AG04450 (cell line): ENCODE results near the gene KCNIP4. TPM values are rescaled to one million over a fixed set of nuclear protein-coding genes. Genes with fewer than 3 reads are reported as not detected.

Experiments
- CTCF ChIA-PET: fragments of 300-600, 350-600 bp; formaldehyde crosslinking; extraction: SDS; loops from one replicate; lab custom pipeline; 2022; ENCODE audit warnings: antibody characterized with exemption, inconsistent platforms; lab: Charles Lee
- POLR2A ChIA-PET: fragments of 350-600 bp; formaldehyde crosslinking; extraction: SDS; loops from one replicate; lab custom pipeline; 2021; ENCODE audit warnings: antibody characterized with exemption, inconsistent platforms; lab: Yijun Ruan, JAX
- DNase-seq: peaks from one replicate; pipeline ENCODE4 v3.0.0-alpha.2; 2011; ENCODE audit warnings: low read depth, low spot score
- H3K27ac ChIP-seq: one replicate; pipeline ENCODE4 v1.5.1; 2012; ENCODE audit warnings: low read depth, low read length, control low read depth
- H3K27me3 ChIP-seq: one replicate; pipeline ENCODE4 v1.6.0; 2012; ENCODE audit warnings: low read length; ENCODE audit not compliant: control insufficient read depth, insufficient read depth
- H3K4me3 ChIP-seq: 2 replicates; pipeline ENCODE4 v1.5.1; 2011; ENCODE audit warnings: mild to moderate bottlenecking, low read depth, low read length, control low read depth
- H3K9me3 ChIP-seq: 2 replicates; pipeline ENCODE4 v1.5.1; 2012; ENCODE audit warnings: low read length; ENCODE audit not compliant: control insufficient read depth, insufficient read depth
- polyA plus RNA-seq: library from polyadenylated mRNA; depleted of rRNA; stranded (reverse); fragments of >200 nt; gene quantifications from 2 replicates; pipeline ENCODE4 v1.2.3, GENCODE V29; 2011
- TF ChIP-seq, protein P1 (sequence below): IDR thresholded peaks from 2 replicates; pipeline ENCODE4 v1.5.1; 2011; ENCODE audit warnings: low read depth, low read length, control low read depth, inconsistent platforms

KCNIP4 gene
- polyA plus RNA-seq, 1 experiment = not detected

DNA sequence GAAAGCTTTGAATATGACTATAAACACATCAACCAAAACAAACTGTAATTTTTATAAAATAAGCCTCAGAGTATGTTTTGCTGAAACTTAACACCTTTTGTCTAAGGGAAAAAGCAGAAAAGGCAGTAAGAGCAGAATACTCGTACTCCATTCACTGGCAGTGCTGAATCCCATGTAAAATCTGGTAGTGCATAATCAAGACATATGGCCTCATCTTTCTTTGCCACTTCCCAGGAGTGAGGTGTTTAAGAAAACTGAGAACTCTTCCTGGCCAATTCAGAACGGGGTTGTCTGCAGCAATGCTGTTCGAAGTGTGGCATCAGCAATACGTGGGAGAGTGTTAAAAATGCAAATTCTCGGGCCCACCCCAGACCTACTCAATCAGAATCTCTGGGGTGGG lies 946.3 kb downstream of the KCNIP4 start:
- no peak overlapping the region for H3K4me3 ChIP-seq
- ChIA-PET CTCF (no interaction called here), POLR2A (no interaction called here)
- peaks cover 6% of the 10 kb centered on the region; the same call in 1 of the 2 replicates for H3K9me3 ChIP-seq
- H3K27ac ChIP-seq = no peak overlapping the region
- no peak for DNase-seq
- H3K27me3 ChIP-seq = no peaks in the 10 kb centered on the region
- TF ChIP-seq, protein P1, sequence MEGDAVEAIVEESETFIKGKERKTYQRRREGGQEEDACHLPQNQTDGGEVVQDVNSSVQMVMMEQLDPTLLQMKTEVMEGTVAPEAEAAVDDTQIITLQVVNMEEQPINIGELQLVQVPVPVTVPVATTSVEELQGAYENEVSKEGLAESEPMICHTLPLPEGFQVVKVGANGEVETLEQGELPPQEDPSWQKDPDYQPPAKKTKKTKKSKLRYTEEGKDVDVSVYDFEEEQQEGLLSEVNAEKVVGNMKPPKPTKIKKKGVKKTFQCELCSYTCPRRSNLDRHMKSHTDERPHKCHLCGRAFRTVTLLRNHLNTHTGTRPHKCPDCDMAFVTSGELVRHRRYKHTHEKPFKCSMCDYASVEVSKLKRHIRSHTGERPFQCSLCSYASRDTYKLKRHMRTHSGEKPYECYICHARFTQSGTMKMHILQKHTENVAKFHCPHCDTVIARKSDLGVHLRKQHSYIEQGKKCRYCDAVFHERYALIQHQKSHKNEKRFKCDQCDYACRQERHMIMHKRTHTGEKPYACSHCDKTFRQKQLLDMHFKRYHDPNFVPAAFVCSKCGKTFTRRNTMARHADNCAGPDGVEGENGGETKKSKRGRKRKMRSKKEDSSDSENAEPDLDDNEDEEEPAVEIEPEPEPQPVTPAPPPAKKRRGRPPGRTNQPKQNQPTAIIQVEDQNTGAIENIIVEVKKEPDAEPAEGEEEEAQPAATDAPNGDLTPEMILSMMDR = no peak

DNA sequence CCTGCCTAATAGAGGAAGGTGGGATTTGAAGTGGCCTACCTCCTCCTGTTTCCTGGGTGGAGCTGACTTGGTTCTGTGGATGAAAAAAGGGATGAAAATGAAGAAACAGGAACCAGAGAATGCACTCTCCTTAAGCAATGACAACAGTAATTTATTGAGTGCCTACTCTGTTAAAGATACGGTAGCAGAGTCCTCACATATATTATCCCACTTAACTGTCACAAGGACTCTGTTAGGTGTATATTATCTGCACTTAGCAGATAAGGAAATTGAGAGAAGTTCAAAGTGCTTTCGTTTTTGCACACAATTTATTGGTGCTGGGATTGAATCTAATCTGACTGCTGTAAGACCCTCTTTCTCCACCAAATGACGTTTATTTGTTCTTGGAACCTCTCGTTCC lies 947.1 kb downstream of the KCNIP4 start:
- TF ChIP-seq, protein P1 = no peak
- POLR2A ChIA-PET = no interaction called here
- CTCF ChIA-PET = no interaction called here
- Histone ChIP-seq H3K9me3 (peaks cover 6% of the 10 kb centered on the region; the same call in 1 of the 2 replicates), H3K4me3 (no peak overlapping the region), H3K27me3 (no peaks in the 10 kb centered on the region), H3K27ac (no peak overlapping the region)
- no peak for DNase-seq

DNA sequence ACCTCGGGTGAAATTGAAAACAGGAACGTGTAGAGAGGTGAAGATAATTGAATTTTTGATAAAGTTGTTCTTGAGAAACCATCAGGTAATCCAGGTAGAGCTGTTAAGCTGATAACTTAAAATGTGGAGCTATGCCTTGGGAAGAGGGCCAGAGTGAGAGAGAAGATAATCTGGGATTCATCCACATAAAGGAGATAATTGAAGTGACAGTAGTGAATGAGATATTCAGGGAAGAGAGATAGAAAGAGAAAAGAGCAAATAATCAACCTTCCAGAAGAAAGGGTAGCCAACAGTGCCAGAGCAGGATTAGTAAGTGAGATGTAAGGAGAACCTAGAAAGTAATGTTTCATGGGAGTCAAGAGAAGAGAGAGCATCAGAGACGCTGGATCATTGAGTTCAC lies 950.7 kb downstream of the KCNIP4 start:
- POLR2A ChIA-PET = no interaction called here
- TF ChIP-seq, protein P1 = no peak
- Histone ChIP-seq H3K4me3 (no peak overlapping the region), H3K27ac (no peak overlapping the region), H3K27me3 (no peaks in the 10 kb centered on the region), H3K9me3 (peaks cover 6% of the 10 kb centered on the region; the same call in 1 of the 2 replicates)
- DNase-seq = no peak
- CTCF ChIA-PET = no interaction called here

DNA sequence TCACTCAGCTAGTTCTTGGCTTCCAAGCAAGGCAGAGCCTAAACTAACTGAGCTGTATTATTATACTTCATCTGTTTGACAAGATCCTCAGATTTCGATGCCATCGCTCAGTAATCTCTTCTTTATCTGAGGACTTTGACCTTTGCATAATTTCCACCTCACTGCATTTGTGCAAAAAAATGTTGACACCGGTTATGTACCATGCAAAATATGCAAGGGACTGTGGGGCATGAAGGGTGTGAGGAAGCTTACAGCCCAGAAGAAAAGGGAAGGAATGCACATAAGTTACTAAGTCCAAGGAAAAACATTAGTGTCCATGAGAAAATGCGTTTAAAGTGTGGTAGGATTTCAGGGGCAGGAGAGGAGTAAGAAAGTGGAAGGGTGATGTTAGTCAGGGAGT lies 953.0 kb downstream of the KCNIP4 start:
- H3K9me3 ChIP-seq = peaks cover 12% of the 10 kb centered on the region; the same call in 1 of the 2 replicates
- no peak for DNase-seq
- ChIA-PET POLR2A (no interaction called here), CTCF (no interaction called here)
- no peak overlapping the region for H3K27ac ChIP-seq
- no peak overlapping the region for H3K4me3 ChIP-seq
- TF ChIP-seq, protein P1 = no peak
- no peaks in the 10 kb centered on the region for H3K27me3 ChIP-seq

DNA sequence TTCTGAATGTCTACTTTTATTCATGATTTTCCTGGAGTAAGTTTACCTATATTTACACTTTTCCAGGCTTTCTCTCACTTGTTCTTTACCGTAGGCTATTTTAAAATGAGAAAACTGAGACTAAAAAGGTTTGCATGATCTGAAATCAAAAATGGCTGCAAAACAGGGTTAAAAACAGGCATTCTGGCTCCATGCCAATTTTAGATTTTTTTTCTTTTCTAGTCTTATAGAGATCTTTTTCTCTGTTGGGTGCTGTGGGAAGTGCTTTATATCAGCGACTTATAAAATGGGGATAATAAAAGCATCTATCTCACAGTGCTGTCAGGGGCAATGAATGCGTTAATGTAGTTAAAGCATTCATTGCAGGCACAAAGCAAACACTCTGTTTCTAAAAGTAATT lies 953.6 kb downstream of the KCNIP4 start:
- DNase-seq = no peak
- CTCF ChIA-PET = no interaction called here
- TF ChIP-seq, protein P1 = no peak
- Histone ChIP-seq H3K27me3 (no peaks in the 10 kb centered on the region), H3K9me3 (peaks cover 12% of the 10 kb centered on the region; the same call in 1 of the 2 replicates), H3K4me3 (no peak overlapping the region), H3K27ac (no peak overlapping the region)
- POLR2A ChIA-PET = no interaction called here
